ENCODE data around the gene INTS14.

The INTS14 gene

GRCh38 chr15:65584241-65584640, 26.7 kb downstream of the INTS14 start:
- Histone ChIP-seq H3K27ac (ENCODE audit: insufficient read depth, low read length, poor library complexity, severe bottlenecking) (peak overlapping the region; percentile 52), H3K9me3 (ENCODE audit: control insufficient read depth, low read length) (no peaks in the 10 kb centered on the region), H3K36me3 (ENCODE audit: control insufficient read depth, insufficient read depth, low read length) (peaks cover 28% of the 10 kb centered on the region), H3K4me1 (ENCODE audit: control insufficient read depth, insufficient read depth, low read length, poor library complexity, severe bottlenecking) (no peaks in the 10 kb centered on the region), H3K4me3 (ENCODE audit: insufficient read depth, low read depth, low read length, poor library complexity, severe bottlenecking) (no peak overlapping the region), H3K27me3 (replicated peaks; ENCODE audit: control insufficient read depth, insufficient read depth, low read length, poor library complexity, severe bottlenecking) (no peaks in the 10 kb centered on the region)
- DNase-seq, result no peak

- peak overlapping the region; percentile 52 for H3K27ac ChIP-seq (ENCODE audit: insufficient read depth, low read length, poor library complexity, severe bottlenecking)
- no peaks in the 10 kb centered on the region for H3K4me1 ChIP-seq (ENCODE audit: control insufficient read depth, insufficient read depth, low read length, poor library complexity, severe bottlenecking)
- H3K36me3 ChIP-seq (ENCODE audit: control insufficient read depth, insufficient read depth, low read length), result peaks cover 28% of the 10 kb centered on the region
- no peaks in the 10 kb centered on the region for H3K9me3 ChIP-seq (ENCODE audit: control insufficient read depth, low read length)
- no peak overlapping the region for H3K4me3 ChIP-seq (ENCODE audit: insufficient read depth, low read depth, low read length, poor library complexity, severe bottlenecking)
- peak in 1 of 3 donors; percentile 37 for DNase-seq
- no peaks in the 10 kb centered on the region for H3K27me3 ChIP-seq (replicated peaks; ENCODE audit: control insufficient read depth, insufficient read depth, low read length, poor library complexity, severe bottlenecking)
These were observed 27.2 kb downstream of the INTS14 start for GRCh38 chr15:65583701-65584100.

- DNase-seq, result no peak
- Histone ChIP-seq H3K9me3 (ENCODE audit: control insufficient read depth, low read length) (no peaks in the 10 kb centered on the region), H3K27me3 (replicated peaks; ENCODE audit: control insufficient read depth, insufficient read depth, low read length, poor library complexity, severe bottlenecking) (no peaks in the 10 kb centered on the region), H3K27ac (ENCODE audit: insufficient read depth, low read length, poor library complexity, severe bottlenecking) (no peak overlapping the region), H3K4me3 (ENCODE audit: insufficient read depth, low read depth, low read length, poor library complexity, severe bottlenecking) (no peak overlapping the region), H3K36me3 (ENCODE audit: control insufficient read depth, insufficient read depth, low read length) (peaks cover 39% of the 10 kb centered on the region), H3K4me1 (ENCODE audit: control insufficient read depth, insufficient read depth, low read length, poor library complexity, severe bottlenecking) (no peaks in the 10 kb centered on the region)
These were observed 30.6 kb downstream of the INTS14 start for GRCh38 chr15:65580287-65580686.

GRCh38 chr15:65579762-65580161, 31.2 kb downstream of the INTS14 start:
- no peaks in the 10 kb centered on the region for H3K9me3 ChIP-seq (ENCODE audit: control insufficient read depth, low read length)
- H3K36me3 ChIP-seq (ENCODE audit: control insufficient read depth, insufficient read depth, low read length), result peaks cover 39% of the 10 kb centered on the region
- DNase-seq, result no peak
- H3K4me3 ChIP-seq (ENCODE audit: insufficient read depth, low read depth, low read length, poor library complexity, severe bottlenecking), result no peak overlapping the region
- H3K4me1 ChIP-seq (ENCODE audit: control insufficient read depth, insufficient read depth, low read length, poor library complexity, severe bottlenecking), result no peaks in the 10 kb centered on the region
- no peaks in the 10 kb centered on the region for H3K27me3 ChIP-seq (replicated peaks; ENCODE audit: control insufficient read depth, insufficient read depth, low read length, poor library complexity, severe bottlenecking)
- H3K27ac ChIP-seq (ENCODE audit: insufficient read depth, low read length, poor library complexity, severe bottlenecking), result no peak overlapping the region

GRCh38 chr15:65578904-65579728, 31.8 kb downstream of the INTS14 start:
- Histone ChIP-seq H3K9me3 (ENCODE audit: control insufficient read depth, low read length) (no peaks in the 10 kb centered on the region), H3K27ac (ENCODE audit: insufficient read depth, low read length, poor library complexity, severe bottlenecking) (no peak overlapping the region), H3K27me3 (replicated peaks; ENCODE audit: control insufficient read depth, insufficient read depth, low read length, poor library complexity, severe bottlenecking) (no peaks in the 10 kb centered on the region), H3K36me3 (ENCODE audit: control insufficient read depth, insufficient read depth, low read length) (peaks cover 41% of the 10 kb centered on the region), H3K4me3 (ENCODE audit: insufficient read depth, low read depth, low read length, poor library complexity, severe bottlenecking) (no peak overlapping the region), H3K4me1 (ENCODE audit: control insufficient read depth, insufficient read depth, low read length, poor library complexity, severe bottlenecking) (no peaks in the 10 kb centered on the region)
- DNase-seq, result no peak

GRCh38 chr15:65577129-65577996, 33.6 kb downstream of the INTS14 start:
- DNase-seq, result no peak
- peaks cover 41% of the 10 kb centered on the region for H3K36me3 ChIP-seq (ENCODE audit: control insufficient read depth, insufficient read depth, low read length)
- no peak overlapping the region for H3K4me3 ChIP-seq (ENCODE audit: insufficient read depth, low read depth, low read length, poor library complexity, severe bottlenecking)
- no peak overlapping the region for H3K27ac ChIP-seq (ENCODE audit: insufficient read depth, low read length, poor library complexity, severe bottlenecking)
- no peaks in the 10 kb centered on the region for H3K9me3 ChIP-seq (ENCODE audit: control insufficient read depth, low read length)
- no peaks in the 10 kb centered on the region for H3K4me1 ChIP-seq (ENCODE audit: control insufficient read depth, insufficient read depth, low read length, poor library complexity, severe bottlenecking)
- no peaks in the 10 kb centered on the region for H3K27me3 ChIP-seq (replicated peaks; ENCODE audit: control insufficient read depth, insufficient read depth, low read length, poor library complexity, severe bottlenecking)

GRCh38 chr15:65576664-65577063, 34.3 kb downstream of the INTS14 start:
- Histone ChIP-seq H3K4me1 (ENCODE audit: control insufficient read depth, insufficient read depth, low read length, poor library complexity, severe bottlenecking) (no peaks in the 10 kb centered on the region), H3K36me3 (ENCODE audit: control insufficient read depth, insufficient read depth, low read length) (peaks cover 38% of the 10 kb centered on the region), H3K27me3 (replicated peaks; ENCODE audit: control insufficient read depth, insufficient read depth, low read length, poor library complexity, severe bottlenecking) (no peaks in the 10 kb centered on the region), H3K27ac (ENCODE audit: insufficient read depth, low read length, poor library complexity, severe bottlenecking) (no peak overlapping the region), H3K4me3 (ENCODE audit: insufficient read depth, low read depth, low read length, poor library complexity, severe bottlenecking) (no peak overlapping the region), H3K9me3 (ENCODE audit: control insufficient read depth, low read length) (no peaks in the 10 kb centered on the region)
- DNase-seq, result no peak

GRCh38 chr15:65571971-65572370, 39.0 kb downstream of the INTS14 start:
- Histone ChIP-seq H3K27ac (ENCODE audit: insufficient read depth, low read length, poor library complexity, severe bottlenecking) (no peak overlapping the region), H3K9me3 (ENCODE audit: control insufficient read depth, low read length) (no peaks in the 10 kb centered on the region), H3K4me3 (ENCODE audit: insufficient read depth, low read depth, low read length, poor library complexity, severe bottlenecking) (no peak overlapping the region), H3K4me1 (ENCODE audit: control insufficient read depth, insufficient read depth, low read length, poor library complexity, severe bottlenecking) (no peaks in the 10 kb centered on the region), H3K36me3 (ENCODE audit: control insufficient read depth, insufficient read depth, low read length) (peaks cover 29% of the 10 kb centered on the region), H3K27me3 (replicated peaks; ENCODE audit: control insufficient read depth, insufficient read depth, low read length, poor library complexity, severe bottlenecking) (no peaks in the 10 kb centered on the region)
- DNase-seq, result no peak

- Histone ChIP-seq H3K27me3 (replicated peaks; ENCODE audit: control insufficient read depth, insufficient read depth, low read length, poor library complexity, severe bottlenecking) (no peaks in the 10 kb centered on the region), H3K4me3 (ENCODE audit: insufficient read depth, low read depth, low read length, poor library complexity, severe bottlenecking) (no peak overlapping the region), H3K4me1 (ENCODE audit: control insufficient read depth, insufficient read depth, low read length, poor library complexity, severe bottlenecking) (no peaks in the 10 kb centered on the region), H3K27ac (ENCODE audit: insufficient read depth, low read length, poor library complexity, severe bottlenecking) (no peak overlapping the region), H3K9me3 (ENCODE audit: control insufficient read depth, low read length) (no peaks in the 10 kb centered on the region), H3K36me3 (ENCODE audit: control insufficient read depth, insufficient read depth, low read length) (peaks cover 29% of the 10 kb centered on the region)
- no peak for DNase-seq
These were observed 41.2 kb downstream of the INTS14 start for GRCh38 chr15:65569728-65570127.

- Histone ChIP-seq H3K27me3 (replicated peaks; ENCODE audit: control insufficient read depth, insufficient read depth, low read length, poor library complexity, severe bottlenecking) (no peaks in the 10 kb centered on the region), H3K27ac (ENCODE audit: insufficient read depth, low read length, poor library complexity, severe bottlenecking) (no peak overlapping the region), H3K36me3 (ENCODE audit: control insufficient read depth, insufficient read depth, low read length) (peaks cover 17% of the 10 kb centered on the region), H3K4me3 (ENCODE audit: insufficient read depth, low read depth, low read length, poor library complexity, severe bottlenecking) (no peak overlapping the region), H3K9me3 (ENCODE audit: control insufficient read depth, low read length) (no peaks in the 10 kb centered on the region), H3K4me1 (ENCODE audit: control insufficient read depth, insufficient read depth, low read length, poor library complexity, severe bottlenecking) (no peaks in the 10 kb centered on the region)
- DNase-seq, result no peak
These were observed 49.0 kb downstream of the INTS14 start for GRCh38 chr15:65561934-65562333.

All from effector memory CD4-positive, alpha-beta T cell (primary cell).